Activated CD8-positive, alpha-beta memory T cell treated with anti-CD3 and anti-CD28 coated beads for 4 hours (primary cell): Measurements from ENCODE around the gene ADAMTSL1.

Experiments
- DNase-seq, 2 donors: peaks; one replicate each; pipeline ENCODE4 v3.0.0-alpha.2; 2020; ENCODE audit warnings: low read depth in 2 of 2

ADAMTSL1 gene

DNA sequence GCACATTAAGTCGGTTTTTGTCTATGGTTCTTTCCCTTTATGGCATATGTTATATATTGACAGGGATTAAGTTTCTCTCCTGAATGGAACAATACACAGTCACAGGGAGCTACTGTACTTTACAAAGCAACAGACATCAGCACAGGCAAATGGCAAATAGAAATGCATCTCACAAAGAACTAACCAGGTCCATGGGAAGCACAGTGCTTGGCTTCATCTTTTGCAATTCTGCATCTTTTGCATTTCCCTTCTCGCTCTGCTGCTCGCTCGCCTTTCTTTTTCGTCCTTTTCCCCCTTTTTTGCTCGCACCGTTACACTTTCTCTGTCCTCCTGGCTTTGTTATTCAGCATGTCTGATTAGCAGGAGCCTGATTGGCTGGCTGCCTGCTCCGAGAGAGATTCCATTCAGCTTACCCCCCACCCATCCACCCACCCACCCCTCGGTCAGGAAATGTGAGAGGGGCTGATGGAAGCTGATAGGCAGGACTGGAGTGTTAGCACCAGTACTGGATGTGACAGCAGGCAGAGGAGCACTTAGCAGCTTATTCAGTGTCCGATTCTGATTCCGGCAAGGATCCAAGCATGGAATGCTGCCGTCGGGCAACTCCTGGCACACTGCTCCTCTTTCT, at the start of gene ADAMTSL1:
TSS of gene ADAMTSL1 (plus strand) at position 502 of the 628 bp plus-strand sequence. CDS start at position 582, 80 bp downstream.
- DNase-seq: no peak

GRCh38 chr9:18427691-18428090, 46.3 kb upstream of the ADAMTSL1 start:
- DNase-seq: no peak

GRCh38 chr9:18428661-18429060, 45.3 kb upstream of the ADAMTSL1 start:
- DNase-seq: no peak

- DNase-seq: no peak
These were observed 44.9 kb upstream of the ADAMTSL1 start for GRCh38 chr9:18429070-18429469.

- no peak for DNase-seq
These were observed 40.3 kb upstream of the ADAMTSL1 start for GRCh38 chr9:18433620-18434019.

- DNase-seq: no peak
These were observed 36.4 kb upstream of the ADAMTSL1 start for GRCh38 chr9:18437315-18438201.

- DNase-seq: no peak
These were observed 35.5 kb upstream of the ADAMTSL1 start for GRCh38 chr9:18438300-18438925.

- no peak for DNase-seq
These were observed 35.0 kb upstream of the ADAMTSL1 start for GRCh38 chr9:18438951-18439350.

- DNase-seq: no peak
These were observed 32.7 kb upstream of the ADAMTSL1 start for GRCh38 chr9:18441261-18441660.

DNA sequence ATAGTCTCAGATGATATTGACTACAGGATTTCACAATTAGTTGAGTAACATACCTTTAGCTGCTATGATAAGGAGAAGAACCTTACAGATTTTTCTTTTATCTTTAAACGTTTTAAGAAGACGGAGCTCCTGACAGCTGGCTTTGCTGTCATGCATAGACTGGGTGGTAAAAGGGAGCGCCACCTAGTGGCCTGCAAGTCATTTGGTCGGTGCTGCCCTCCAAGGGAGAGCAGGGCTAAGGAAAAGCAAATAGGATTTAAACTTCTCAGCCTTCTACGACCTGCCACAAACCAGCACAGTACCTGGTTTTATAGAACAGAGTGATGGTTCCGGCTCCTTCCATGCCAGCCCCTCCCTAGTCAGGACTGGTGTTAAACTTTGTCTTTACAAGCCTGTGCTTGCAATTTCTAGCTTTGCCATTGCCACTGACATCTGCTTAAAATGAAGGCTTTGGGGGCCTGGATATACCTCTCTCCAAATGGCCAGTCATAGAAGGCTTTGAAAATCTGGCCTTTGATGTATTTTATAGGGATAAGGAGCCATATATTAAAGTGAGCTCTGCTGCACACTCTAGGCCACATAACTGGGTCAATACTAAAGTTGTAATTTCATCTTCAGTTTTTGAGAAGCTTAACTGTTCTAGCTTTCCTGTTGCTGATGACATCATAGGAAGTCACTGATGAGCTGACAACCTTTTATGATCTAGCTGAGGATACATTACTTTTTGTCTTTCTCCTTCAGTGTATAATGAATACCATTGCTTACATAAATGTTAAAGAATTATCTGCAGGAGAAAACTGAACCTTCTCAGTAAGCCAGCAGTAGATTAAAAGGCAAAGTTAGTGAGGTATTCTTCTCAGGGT, 31.1 kb upstream of the ADAMTSL1 start:
- peak in 1 of 2 donors; percentile 0 for DNase-seq

GRCh38 chr9:18447131-18447530, 26.8 kb upstream of the ADAMTSL1 start:
- DNase-seq: no peak

- no peak for DNase-seq
These were observed 26.4 kb upstream of the ADAMTSL1 start for GRCh38 chr9:18447541-18447940.

GRCh38 chr9:18448101-18448500, 25.9 kb upstream of the ADAMTSL1 start:
- no peak for DNase-seq

- no peak for DNase-seq
These were observed 22.5 kb upstream of the ADAMTSL1 start for GRCh38 chr9:18451406-18451805.

GRCh38 chr9:18452276-18452675, 21.7 kb upstream of the ADAMTSL1 start:
- no peak for DNase-seq

- no peak for DNase-seq
These were observed 17.2 kb upstream of the ADAMTSL1 start for GRCh38 chr9:18456624-18457237.

GRCh38 chr9:18457510-18457909, 16.4 kb upstream of the ADAMTSL1 start:
- no peak for DNase-seq

DNA sequence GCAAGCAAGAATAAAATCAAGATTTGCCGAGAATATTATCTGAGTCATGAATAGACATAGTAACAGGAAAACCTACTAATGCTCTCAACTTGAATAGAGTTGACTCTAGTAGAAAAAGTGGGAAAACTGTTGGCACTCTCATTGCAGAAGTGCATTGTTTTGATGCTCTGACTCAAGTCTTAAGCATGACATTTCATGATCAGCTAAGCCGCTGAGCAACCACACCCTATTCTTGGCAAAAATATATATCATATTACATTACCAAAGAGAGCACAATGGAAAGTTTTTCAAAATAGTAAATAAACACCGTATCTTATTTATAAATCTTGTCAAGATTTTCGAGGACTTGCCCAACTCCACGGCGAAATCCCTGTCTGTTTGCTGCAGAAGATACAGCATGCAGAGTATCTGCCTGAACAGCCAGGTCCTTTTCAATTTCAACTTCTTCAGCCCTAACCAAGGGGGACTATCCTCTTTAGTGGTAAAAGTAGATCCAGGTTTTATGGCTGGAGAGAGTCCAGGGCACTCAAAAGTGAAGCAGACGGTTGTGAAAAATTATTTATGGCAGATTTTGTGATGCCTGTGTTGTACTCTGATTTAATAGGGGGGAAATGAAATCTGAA, 13.9 kb upstream of the ADAMTSL1 start:
- no peak for DNase-seq

DNA sequence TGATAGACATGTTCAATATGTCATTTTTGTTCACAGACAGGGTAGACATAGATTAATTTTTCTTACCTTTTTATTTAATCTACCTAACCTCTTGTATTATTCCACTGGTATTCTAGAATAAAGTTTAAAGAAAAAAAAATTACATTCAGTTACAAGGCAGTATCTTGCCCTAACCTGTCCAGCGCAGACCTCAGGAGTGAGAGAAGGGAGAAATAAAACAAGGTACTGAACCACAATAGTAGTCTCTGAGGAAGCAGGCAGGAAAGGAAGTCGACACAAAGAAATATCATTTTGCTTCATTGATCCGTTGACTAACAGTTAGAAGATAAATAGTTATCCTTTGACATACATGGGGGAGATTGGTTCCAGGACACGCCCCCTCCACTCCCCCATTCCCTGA, 12.5 kb upstream of the ADAMTSL1 start:
- DNase-seq: no peak

DNA sequence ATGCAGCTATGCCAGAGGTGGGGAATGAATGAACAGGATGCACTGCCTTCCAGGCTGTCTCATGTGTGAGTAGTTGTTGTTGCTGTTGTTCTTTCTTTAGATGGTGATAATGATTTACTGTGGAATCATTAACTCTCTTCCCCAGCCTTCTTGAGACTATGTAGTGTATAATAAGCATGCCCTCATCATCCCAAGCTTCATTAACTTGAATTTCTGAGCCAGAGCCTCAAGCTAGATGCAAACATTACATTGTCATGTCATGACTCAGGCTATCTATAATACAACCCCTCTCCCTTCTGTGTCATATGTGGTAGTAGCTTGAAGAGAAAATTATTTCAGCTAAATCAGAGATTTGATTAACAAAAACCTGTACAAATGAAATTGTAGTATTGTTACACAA, 10.0 kb upstream of the ADAMTSL1 start:
- DNase-seq: no peak

GRCh38 chr9:18466101-18466500, 7.9 kb upstream of the ADAMTSL1 start:
- DNase-seq: no peak
